ENCODE measurements around the gene FAM53B.

- TF ChIP-seq CTCF (IDR thresholded peaks at IDR 0.05 in 4 of 5, conservative IDR thresholded peaks at IDR 0.05 in 1 of 5), result no peak
- no peak for TF ChIP-seq POLR2A (IDR thresholded peaks at IDR 0.05)
Measured at GRCh38 chr10:124691421-124692099, 52.6 kb downstream of the FAM53B start.

Data from gastrocnemius medialis (tissue), 4 donors.